K562 (cell line): ENCODE measurements around the gene NDUFA7. TPM values are rescaled to one million over a fixed set of nuclear protein-coding genes. Genes with fewer than 3 reads are reported as not detected.

Experiments used
- ASH1L ChIP-seq: fragments of 450-650 bp; IDR thresholded peaks from 2 replicates; pipeline ENCODE4 v1.6.1; 2018; ENCODE audit warnings: borderline replicate concordance, mild to moderate bottlenecking, low read depth; ENCODE audit not compliant: partially characterized antibody
- COPS2 ChIP-seq: fragments of 450-650 bp; conservative IDR thresholded peaks from 2 replicates; pipeline ENCODE4 v1.6.1; 2016; ENCODE audit warnings: mild to moderate bottlenecking, moderate library complexity
- CSDE1 ChIP-seq, 2 experiments: fragments of 450-650 bp; IDR thresholded peaks; 2 replicates each; pipeline ENCODE4 v1.6.1; 2016; ENCODE audit warnings: mild to moderate bottlenecking in 1 of 2
- FOXM1 ChIP-seq, 2 experiments: fragments of 450-650 bp in 1 of 2; sonication (generic) in 1 of 2; formaldehyde crosslinking in 1 of 2; IDR thresholded peaks; 2 replicates each; pipeline versions ENCODE4 v1.6.1 to v1.9.0; 2017 to 2022; ENCODE audit warnings: low read depth in 2 of 2, mild to moderate bottlenecking in 2 of 2, missing genetic modification reagents in 1 of 2, moderate library complexity in 1 of 2
- GATAD2A ChIP-seq: fragments of 450-650 bp; IDR thresholded peaks from 2 replicates; pipeline ENCODE4 v1.6.1; 2017
- HDAC6 ChIP-seq: IDR thresholded peaks from 2 replicates; pipeline ENCODE4 v1.6.1; 2012; ENCODE audit warnings: low read depth, mild to moderate bottlenecking, control low read depth, inconsistent platforms, low read length, moderate library complexity
- MTA1 ChIP-seq: fragments of 450-650 bp; IDR thresholded peaks from 2 replicates; pipeline ENCODE4 v1.6.1; 2017; ENCODE audit warnings: borderline replicate concordance
- MXD1 ChIP-seq: fragments of 250-450 bp; sonication (Bioruptor Pico); IDR thresholded peaks from 2 replicates; pipeline ENCODE4 v1.8.0; 2021; ENCODE audit warnings: borderline replicate concordance, mild to moderate bottlenecking, moderate library complexity; ENCODE audit not compliant: poor library complexity, severe bottlenecking
- POLR3G ChIP-seq: IDR thresholded peaks from 2 replicates; pipeline ENCODE4 v1.6.1; 2011; ENCODE audit not compliant: insufficient read length, insufficient replicate concordance; ENCODE audit errors: extremely low read depth
- SNRNP70 ChIP-seq: fragments of 200-400 bp; formaldehyde crosslinking; optimal IDR thresholded peaks from 2 replicates; pipeline ENCODE3; 2017; ENCODE audit warnings: low read depth, low read length
- STAG1 ChIP-seq: sonication (generic); formaldehyde crosslinking; IDR thresholded peaks from 2 replicates; pipeline ENCODE4 v1.5.0; 2020; ENCODE audit warnings: missing genetic modification reagents, borderline replicate concordance
- ZNF436 ChIP-seq: fragments of 250-450, 450-650 bp; sonication (Bioruptor Pico); formaldehyde crosslinking; IDR thresholded peaks from 2 replicates; pipeline ENCODE4 v1.7.0; 2020; ENCODE audit warnings: mild to moderate bottlenecking
- ZNF707 ChIP-seq: fragments of 250-450 bp; sonication (Bioruptor Pico); conservative IDR thresholded peaks from 2 replicates; pipeline ENCODE4 v1.8.0; 2022; ENCODE audit warnings: inconsistent platforms, mild to moderate bottlenecking, moderate library complexity
- ZNF740 ChIP-seq, 3 experiments: fragments of 200-800 bp in 1 of 3; sonication (Bioruptor generic) in 1 of 3; sonication (generic) in 1 of 3; formaldehyde crosslinking in 1 of 3; IDR thresholded peaks; 2 replicates each; pipeline versions ENCODE4 v1.6.1 to v1.8.0; 2016 to 2022; ENCODE audit warnings: mild to moderate bottlenecking in 2 of 3, missing compliant biosample characterization in 2 of 3, missing genetic modification characterization in 2 of 3, missing genetic modification reagents in 1 of 3
- polyA plus RNA-seq, 8 experiments: library from polyadenylated mRNA; depleted of rRNA in 4 of 8; stranded (reverse) in 5 of 8; unstranded in 3 of 8; fragments of >200 nt; fragmentation: Nextera tagmentation in 2 of 8; fragmentation: Illumina TruSeq in 1 of 8; extraction: Ambion mirVana in 2 of 8; extraction: Trizol in 1 of 8; gene quantifications; 2 replicates each; pipeline versions ENCODE4 v1.2.1 to v1.2.3, GENCODE V29; 2011 to 2014; ENCODE audit warnings: inconsistent platforms in 1 of 8, missing spikeins in 1 of 8
- total RNA-seq, 7 experiments: library from RNA; depleted of rRNA in 6 of 7; stranded (reverse); fragments of >200 nt in 6 of 7; fragmentation: Illumina TruSeq in 2 of 7; extraction: Trizol in 2 of 7; gene quantifications; 2 replicates each; pipeline versions ENCODE4 v1.2.1 to v1.2.3, GENCODE V29; 2011 to 2021; ENCODE audit warnings: low replicate concordance in 1 of 7
- TF ChIP-seq, protein P1 (sequence below), 2 experiments: fragments of 450-650 bp; conservative IDR thresholded peaks; 2 replicates each; pipeline ENCODE4 v1.6.1; 2017; ENCODE audit warnings: mild to moderate bottlenecking in 2 of 2, moderate library complexity in 2 of 2
- TF ChIP-seq, protein P2 (sequence below): fragments of 450-650 bp; formaldehyde crosslinking; IDR thresholded peaks from 2 replicates; pipeline ENCODE4 v1.4.0; 2020; ENCODE audit warnings: mild to moderate bottlenecking, moderate library complexity
- TF ChIP-seq, protein P3 (sequence below): sonication (generic); formaldehyde crosslinking; IDR thresholded peaks from 2 replicates; pipeline ENCODE4 v1.8.0; 2022; ENCODE audit warnings: missing genetic modification reagents, mild to moderate bottlenecking, borderline replicate concordance
- TF ChIP-seq, protein P4 (sequence below): fragments of 450-650 bp; IDR thresholded peaks from 2 replicates; pipeline ENCODE4 v1.6.1; 2017; ENCODE audit warnings: antibody characterized with exemption

Gene NDUFA7
- total and polyA plus RNA-seq, 9 of the 15 experiments (the other 6 are each of a cell fraction or from before 2014, with no cell fraction given) = 70.8 to 348 (median 142) TPM

DNA sequence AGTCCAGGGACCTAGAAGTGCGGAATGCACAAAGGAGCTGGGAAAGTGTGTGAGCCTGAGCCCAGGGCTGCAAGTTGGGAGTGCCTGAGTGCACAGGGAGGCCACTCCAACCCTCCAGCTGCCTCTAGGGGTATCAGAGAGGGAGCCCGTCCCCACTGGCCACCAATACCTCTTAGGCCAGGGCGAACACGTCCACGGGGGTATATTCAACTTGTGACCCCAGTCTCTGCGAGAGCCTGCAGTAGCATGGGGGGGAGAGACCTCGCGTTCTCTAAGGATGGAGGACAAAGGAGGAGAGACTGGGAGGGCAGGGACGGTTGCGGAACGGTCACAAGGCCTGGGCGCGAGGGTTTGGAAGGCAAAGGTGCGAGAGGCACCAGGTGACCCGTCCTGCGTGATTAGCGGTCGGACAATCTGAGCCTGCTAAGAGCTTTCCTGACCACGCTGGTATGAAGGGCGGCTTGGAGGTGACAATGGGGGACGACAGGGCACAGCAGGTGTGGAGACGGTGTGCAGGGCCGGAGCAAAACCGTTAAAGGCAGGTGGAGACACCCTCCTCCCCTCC lies 13.7 kb downstream of the NDUFA7 start (continued):
- TF ChIP-seq MXD1 (CRISPR knock-in tag) (no peak), STAG1 (CRISPR knock-in tag) (no peak), ZNF740 (CRISPR knock-in tag; IDR thresholded peaks at IDR 0.05) (peak; percentile 68; the same call in 1 of the 2 replicates), ZNF740 (tag; IDR thresholded peaks at IDR 0.05) (no peak), ASH1L (no peak), ZNF436 (CRISPR knock-in tag) (no peak), FOXM1 (IDR thresholded peaks at IDR 0.05; ENCODE audit: low read depth) (no peak), FOXM1 (CRISPR knock-in tag; IDR thresholded peaks at IDR 0.05; ENCODE audit: low read depth) (no peak), ZNF707 (CRISPR knock-in tag) (no peak), POLR3G (no peak), MTA1 (no peak), HDAC6 (no peak), GATAD2A (no peak), CSDE1 (IDR thresholded peaks at IDR 0.05) (no peak), SNRNP70 (no peak), COPS2 (no peak)
- TF ChIP-seq, protein P1, sequence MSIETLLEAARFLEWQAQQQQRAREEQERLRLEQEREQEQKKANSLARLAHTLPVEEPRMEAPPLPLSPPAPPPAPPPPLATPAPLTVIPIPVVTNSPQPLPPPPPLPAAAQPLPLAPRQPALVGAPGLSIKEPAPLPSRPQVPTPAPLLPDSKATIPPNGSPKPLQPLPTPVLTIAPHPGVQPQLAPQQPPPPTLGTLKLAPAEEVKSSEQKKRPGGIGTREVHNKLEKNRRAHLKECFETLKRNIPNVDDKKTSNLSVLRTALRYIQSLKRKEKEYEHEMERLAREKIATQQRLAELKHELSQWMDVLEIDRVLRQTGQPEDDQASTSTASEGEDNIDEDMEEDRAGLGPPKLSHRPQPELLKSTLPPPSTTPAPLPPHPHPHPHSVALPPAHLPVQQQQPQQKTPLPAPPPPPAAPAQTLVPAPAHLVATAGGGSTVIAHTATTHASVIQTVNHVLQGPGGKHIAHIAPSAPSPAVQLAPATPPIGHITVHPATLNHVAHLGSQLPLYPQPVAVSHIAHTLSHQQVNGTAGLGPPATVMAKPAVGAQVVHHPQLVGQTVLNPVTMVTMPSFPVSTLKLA (conservative IDR thresholded peaks at IDR 0.05) = no peak
- TF ChIP-seq, protein P2, sequence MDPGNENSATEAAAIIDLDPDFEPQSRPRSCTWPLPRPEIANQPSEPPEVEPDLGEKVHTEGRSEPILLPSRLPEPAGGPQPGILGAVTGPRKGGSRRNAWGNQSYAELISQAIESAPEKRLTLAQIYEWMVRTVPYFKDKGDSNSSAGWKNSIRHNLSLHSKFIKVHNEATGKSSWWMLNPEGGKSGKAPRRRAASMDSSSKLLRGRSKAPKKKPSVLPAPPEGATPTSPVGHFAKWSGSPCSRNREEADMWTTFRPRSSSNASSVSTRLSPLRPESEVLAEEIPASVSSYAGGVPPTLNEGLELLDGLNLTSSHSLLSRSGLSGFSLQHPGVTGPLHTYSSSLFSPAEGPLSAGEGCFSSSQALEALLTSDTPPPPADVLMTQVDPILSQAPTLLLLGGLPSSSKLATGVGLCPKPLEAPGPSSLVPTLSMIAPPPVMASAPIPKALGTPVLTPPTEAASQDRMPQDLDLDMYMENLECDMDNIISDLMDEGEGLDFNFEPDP (CRISPR knock-in tag) = no peak
- TF ChIP-seq, protein P3, sequence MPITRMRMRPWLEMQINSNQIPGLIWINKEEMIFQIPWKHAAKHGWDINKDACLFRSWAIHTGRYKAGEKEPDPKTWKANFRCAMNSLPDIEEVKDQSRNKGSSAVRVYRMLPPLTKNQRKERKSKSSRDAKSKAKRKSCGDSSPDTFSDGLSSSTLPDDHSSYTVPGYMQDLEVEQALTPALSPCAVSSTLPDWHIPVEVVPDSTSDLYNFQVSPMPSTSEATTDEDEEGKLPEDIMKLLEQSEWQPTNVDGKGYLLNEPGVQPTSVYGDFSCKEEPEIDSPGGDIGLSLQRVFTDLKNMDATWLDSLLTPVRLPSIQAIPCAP (CRISPR knock-in tag) = 0 out of 2 replicates have a peak, but pooled peaks have one; percentile 61
- TF ChIP-seq, protein P4, sequence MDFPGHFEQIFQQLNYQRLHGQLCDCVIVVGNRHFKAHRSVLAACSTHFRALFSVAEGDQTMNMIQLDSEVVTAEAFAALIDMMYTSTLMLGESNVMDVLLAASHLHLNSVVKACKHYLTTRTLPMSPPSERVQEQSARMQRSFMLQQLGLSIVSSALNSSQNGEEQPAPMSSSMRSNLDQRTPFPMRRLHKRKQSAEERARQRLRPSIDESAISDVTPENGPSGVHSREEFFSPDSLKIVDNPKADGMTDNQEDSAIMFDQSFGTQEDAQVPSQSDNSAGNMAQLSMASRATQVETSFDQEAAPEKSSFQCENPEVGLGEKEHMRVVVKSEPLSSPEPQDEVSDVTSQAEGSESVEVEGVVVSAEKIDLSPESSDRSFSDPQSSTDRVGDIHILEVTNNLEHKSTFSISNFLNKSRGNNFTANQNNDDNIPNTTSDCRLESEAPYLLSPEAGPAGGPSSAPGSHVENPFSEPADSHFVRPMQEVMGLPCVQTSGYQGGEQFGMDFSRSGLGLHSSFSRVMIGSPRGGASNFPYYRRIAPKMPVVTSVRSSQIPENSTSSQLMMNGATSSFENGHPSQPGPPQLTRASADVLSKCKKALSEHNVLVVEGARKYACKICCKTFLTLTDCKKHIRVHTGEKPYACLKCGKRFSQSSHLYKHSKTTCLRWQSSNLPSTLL = no peak
